GM18499 (cell line): ENCODE results near the gene HNRNPR.
"Not testable (repeated sequence)": the region's sequence is repeated elsewhere in the genome, so short reads cannot be mapped to it uniquely, and the experiment has no call there.

Source experiments
- ATAC-seq: cut with Tn5 transposase; IDR thresholded peaks from one replicate; pipeline ENCODE4 v1.9.1; 2021; ENCODE audit warnings: moderate number of reproducible peaks; ENCODE audit not compliant: insufficient read depth, unreplicated experiment

Gene HNRNPR

DNA sequence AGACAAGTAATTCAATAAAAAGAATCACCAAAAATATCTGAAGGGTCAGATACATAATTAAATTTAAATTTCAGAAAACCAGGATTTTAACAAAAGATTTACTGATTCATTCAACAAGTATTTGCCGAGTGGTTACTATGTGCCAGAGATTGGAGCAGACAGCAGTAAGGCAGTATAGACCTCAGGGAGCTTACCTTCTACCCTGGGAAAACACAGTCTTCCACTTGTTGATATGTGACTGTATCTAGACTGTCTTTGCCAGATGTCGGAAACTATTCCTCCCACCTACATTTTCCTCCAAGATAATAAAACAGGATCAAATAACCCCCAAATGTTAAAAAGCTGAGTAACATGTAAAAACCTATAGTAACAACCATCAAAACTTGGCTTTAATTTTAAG lies 6.2 kb downstream of the HNRNPR start:
- no peak for ATAC-seq

DNA sequence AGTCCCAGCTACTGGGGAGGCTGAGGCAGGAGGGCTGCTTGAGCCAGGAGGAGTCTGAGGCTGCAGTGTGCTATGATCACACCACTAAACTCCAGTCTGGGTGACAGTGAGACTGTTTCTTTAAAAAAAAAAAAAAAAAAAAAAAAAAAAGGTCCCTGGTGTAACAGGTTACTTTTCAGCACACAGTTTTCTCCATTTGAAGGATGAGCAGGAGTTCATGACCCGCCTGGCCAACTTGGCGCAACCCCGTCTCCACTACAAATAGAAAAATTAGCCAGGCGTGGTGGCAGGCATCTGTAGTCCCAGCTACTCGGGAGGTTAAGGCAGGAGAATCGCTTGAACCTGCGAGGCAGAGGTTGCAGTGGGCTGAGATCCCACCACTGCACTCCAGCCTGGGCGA lies 12.4 kb downstream of the HNRNPR start:
- ATAC-seq, result no peak

DNA sequence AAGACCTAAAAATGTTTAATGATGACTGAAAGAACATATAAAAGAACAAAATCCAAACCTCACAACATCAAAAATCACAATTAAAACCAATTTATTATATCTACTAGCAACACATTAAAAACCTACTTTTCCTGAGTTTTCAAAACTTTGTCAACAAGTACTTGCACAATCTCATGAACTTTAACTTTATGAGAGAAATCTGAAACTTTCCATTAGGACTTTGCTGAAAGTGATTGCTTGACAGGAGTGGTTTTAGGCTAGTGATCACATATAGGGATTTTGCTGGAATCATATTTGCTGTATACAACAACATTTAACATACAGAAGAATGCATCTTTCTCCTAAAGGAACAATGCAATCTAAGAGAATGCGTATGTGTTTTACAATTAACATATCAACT lies 13.2 kb downstream of the HNRNPR start:
- ATAC-seq, result no peak

DNA sequence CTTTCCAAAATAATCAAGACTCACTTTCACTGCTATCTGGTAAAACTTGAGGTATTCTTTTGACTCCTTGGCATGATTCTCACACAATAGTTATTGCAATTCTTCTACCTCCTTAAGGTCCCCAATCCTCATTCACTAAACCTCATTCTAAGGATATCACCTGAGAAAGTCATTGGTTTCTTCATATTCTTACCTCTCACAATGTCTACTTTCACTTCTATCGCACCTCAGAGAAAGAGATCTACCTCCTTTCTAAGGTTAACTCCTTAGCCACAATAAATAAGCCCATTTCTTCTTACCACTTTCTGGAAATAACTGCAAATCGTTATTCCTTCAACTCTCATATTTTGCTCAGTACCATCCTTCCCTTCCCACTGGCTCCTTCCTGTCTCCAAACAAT lies 18.7 kb downstream of the HNRNPR start:
- no peak for ATAC-seq

DNA sequence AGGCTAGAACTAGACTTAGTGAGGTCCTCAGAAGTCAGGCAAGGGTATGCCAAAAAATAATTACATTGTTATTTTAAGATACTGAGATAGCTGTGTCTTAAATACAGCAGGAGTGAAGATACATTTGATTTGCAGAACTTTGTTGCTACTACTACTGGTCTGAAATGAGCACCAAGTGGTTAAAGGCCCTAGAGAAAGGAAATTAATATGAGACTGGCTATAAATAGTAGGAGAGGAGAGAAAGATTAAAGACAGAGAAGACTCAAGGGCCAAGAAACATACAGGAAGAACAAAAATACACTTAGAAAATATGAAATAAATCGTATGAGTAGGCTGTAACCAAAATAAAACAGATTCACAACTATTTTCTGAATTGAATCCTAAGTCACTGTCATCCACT lies 21.3 kb downstream of the HNRNPR start:
- no peak for ATAC-seq

DNA sequence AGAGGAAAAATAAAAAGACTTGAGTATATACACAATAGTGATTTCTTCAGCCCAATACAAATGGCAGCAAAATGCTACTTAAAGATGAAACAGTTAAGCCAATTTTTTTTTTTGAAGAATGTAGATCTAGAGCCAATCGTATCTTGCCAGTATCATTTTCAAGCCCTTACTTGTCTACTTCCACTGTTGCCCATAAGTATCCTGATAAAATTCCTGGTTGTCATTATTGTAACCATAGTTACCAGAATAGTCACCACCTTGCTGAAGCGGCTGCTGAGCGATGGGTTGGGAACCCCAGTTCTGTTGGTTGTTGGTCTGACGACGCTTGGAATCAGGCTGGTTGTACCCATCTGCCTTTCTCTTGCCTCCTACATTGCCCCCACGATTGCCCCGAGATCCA lies 33.8 kb downstream of the HNRNPR start:
- ATAC-seq, result not testable (repeated sequence)

DNA sequence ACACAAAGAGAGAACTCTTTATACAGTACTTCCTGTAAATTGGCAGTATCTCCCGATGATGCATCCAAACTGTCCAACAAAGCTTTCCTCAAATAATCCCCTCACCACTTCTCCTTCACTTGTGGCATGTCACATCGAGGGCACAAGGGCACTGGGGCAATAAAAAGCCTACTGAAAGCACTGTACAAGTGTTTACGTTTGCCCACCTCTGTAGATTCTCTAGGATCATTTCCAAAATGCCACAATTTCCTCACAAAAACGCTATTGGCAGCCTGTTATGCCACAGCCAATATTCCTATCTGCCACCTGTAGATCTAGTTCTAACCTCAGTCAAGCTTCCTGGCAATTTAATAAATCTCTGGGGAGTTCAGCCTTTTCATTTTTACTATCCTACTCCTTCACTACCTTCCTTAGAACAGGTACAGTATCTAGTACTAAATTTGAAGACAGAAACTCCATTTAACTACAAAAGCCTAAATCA lies 39.9 kb downstream of the HNRNPR start:
- no peak for ATAC-seq

DNA sequence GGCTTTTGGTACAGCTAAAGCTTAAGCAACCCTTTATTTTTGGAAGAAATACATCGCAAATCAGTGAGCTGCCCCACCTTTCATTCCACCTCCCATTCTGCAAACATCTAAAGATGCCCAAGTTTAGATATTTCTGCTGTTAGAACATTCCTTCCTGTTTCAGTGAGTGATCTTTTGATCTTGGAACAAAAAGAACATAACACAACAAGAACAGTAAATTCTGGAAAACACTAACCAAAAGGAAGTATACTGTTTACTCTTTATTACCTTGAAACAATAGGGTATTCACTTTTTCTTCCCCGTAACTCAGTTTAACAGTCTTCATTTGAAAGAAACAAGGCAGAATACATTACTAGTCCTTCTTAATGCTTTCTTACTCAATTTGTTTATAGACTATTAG lies 40.6 kb downstream of the HNRNPR start:
- ATAC-seq, result no peak

DNA sequence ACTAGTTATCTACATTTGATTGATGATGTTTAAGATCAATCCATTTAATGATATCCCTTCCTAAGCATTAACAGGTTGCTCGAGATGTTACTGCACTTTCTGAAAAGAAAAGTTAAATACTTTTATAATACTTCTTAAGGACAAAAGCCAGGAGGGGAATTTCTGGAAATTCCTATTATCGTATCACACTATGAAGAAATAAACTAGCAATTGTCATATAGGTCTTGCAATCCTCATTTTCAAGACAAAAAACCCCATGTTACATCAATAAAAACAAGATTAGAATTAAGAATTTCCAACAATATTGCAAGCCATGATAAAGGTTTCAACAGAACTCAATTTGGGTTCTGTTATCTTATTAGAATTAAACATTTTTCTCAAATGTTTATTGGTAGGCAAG lies 47.2 kb downstream of the HNRNPR start:
- no peak for ATAC-seq

DNA sequence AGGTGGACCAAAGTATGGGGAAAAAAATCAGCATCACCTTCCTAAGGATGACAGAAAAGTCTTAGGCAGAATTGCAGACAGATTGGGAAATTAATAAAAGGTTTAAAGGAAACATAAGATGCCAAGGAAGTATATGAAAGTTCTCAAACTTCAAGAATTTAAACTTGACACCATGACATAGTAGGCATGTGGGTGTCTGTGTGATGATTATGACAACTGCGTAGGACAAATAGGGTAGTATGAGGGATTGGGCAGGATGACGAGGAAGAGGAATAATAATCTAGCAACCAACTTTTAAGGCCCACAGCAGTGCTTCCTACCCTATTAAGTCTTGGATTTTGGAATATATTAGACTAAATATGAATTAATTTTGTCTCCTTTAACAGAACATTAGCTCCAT lies 52.4 kb downstream of the HNRNPR start:
- no peak for ATAC-seq

DNA sequence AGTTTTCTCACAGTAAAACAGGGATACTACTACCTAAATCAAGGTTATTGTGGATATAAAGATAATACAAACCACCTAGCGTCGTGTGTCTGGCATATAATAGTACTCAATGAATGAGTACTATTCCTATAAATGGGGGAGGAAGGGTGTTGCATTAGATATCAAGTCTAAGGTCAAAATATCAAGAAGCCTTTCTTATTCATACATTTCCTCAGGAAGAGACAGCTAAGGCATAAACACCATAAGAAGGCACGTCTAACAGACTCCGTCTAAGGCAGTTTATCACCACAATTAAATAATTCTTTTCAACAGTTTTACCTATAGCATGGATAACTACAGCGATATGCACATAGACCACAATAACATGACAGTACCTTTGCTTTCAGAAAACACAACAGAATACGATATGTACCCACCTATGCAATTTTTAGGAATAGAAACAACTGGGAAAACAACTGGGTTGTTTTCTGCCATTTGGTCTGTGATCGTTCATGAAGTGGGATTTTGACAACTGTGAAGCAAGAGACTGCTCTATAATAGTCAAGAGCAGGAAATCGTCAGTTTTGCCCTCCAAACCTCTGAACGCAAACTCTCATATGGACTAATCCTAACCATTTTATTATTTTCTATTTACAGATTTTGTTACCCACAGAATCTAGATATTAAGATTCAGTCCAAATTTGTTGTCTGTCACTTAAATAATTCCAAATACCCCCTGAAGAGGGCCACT lies 53.1 kb downstream of the HNRNPR start:
- no peak for ATAC-seq

DNA sequence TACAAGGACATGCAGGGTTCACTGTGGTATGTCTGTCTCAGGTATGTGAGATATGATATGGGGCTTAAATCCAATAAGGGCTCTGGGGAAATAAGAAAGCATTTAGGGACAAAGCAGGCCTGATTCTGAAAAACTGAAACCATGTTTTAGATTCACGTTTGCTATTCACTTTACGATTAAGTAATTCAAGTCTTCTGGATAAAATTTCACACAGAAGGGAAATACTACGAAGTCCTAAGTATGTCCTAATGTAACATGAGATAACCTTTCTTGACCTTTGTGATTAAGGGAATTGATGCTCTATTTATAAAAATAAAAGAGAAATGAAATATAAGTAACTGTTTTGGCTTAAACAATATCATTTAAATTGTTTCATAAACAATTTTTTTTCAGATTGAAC lies 55.4 kb downstream of the HNRNPR start:
- ATAC-seq, result no peak

DNA sequence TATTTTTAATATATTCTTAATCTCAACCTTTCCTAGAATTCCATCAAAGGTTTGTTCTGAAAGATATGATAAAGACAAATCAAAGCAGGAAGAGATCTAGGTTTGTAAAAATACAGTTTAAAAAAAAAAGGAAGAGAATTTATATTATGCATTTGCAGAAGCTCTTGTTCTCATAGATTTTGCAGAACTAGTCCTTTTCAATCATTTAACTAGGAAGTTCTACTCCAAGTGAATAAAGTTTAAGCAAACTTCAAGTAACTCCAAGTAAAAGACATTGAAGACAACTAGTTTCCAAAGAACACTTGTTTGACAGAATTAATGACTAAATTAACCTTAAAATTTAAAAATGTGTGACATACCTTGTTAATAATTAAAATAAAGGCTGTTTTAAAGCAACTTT lies 55.9 kb downstream of the HNRNPR start:
- no peak for ATAC-seq

DNA sequence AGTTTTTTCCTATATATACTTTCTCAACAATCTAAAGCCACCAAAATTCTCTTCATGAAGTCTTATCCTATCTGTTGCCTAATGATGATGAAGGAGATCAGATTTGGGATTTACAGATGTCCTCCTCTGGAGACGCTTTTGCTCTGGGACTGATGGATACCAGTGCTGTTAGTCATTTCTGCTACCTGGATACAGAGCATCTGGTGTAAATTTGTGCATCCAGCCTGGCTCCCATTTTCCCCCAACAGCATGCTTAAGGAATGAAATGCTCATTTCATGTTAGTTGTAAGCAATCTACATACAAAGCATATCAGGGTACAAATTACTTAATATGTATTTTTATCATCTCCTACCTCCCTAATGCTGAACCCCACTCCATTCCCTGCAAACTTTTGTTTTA lies 57.7 kb downstream of the HNRNPR start:
- ATAC-seq, result no peak

DNA sequence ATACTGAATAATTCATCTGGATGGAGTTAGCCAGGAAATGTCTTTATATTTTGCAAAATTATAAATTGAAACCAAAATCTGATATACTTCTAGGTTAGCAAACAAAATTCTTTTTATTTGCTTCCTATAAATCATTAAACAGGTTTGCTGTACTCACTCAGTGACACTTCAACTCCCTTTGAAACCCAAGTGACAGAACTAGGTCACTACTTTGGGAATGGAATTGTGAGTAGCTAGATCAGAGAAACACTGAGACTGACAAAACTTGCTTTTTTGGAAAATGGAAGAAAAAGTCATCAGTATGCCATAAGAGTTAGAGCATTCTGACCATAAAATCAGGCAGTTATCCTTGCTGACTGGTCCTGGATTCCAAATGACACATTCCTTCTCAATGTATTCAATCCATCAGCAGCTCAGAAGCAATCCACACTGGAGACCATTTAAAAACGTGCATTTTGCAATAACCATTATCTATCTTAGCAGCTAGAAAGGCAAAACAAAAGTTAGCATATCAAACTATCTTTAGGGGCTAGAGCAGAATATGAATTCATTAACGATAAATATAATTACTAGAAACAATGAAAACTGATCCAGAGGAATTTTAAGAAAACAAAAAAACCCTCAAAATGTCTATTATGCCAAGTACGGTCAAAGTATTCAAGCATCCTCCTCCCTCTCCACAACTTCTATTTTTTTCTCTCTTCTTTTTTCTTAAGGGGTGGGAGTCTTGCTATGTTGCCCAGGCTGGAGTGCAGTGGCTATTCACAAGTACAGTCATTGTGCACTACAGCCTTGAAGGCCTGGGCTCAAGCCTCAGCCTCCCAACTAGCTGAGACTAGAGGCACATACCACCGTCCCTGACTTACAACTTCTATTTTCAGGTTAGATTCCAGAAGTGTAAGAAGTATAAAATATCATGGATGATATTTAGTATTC lies 60.1 kb downstream of the HNRNPR start:
- no peak for ATAC-seq

DNA sequence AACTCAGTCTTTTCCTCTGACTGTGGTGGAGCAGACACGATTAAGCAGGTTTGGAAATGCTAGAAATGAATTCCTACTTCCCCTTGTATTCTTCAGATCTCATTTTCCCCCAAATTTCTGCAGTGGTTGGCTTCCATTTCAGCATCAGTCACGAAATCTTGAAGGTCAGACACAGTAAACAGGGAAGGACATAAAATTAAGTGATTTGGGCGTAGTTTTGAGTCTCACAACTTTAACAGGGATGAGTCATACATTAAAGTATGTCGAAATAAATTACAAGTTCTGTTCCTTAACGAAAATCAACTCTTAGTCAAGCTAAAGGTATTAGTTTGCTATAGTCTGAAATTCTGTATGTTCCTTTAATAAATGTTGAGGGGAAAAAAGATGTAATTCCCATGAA lies 61.1 kb downstream of the HNRNPR start:
- ATAC-seq, result no peak

DNA sequence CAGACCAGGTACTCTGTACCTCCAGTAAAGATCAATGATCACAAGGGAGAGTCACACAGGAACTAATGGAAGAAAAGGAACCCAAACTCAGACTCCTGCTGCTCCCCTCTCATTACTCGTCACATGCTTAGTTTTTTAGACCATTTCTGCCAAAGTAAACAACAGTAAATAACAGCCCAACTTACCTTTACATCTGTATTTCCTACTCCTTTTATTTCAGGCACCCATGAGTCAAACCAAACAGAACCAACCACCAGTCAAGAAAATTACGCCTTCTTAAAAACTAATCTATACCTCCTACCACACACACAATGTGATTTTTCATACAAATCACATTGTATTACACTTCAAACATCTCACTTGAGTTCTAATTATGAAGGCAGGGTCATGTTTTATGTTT lies 65.4 kb downstream of the HNRNPR start:
- no peak for ATAC-seq

DNA sequence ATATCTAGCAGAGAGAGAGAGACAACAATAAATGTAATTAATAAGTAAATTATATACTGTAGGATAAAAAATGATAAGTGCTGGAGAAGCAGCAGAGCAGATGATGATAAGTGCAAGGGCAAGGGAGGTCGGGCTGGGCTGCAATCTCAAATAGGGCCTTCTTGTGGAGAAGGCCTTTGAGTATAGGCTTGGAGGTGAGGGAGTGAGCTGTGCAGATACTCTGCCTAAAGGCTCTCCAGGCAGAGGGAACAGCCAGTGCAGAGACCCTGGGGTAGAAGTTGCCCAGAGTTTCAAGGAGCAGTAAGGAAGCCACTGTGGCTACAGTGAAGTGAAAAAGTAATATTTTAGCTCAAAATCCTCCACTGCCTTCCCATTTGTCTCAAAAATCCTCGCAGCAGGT lies 67.6 kb downstream of the HNRNPR start:
- no peak for ATAC-seq

DNA sequence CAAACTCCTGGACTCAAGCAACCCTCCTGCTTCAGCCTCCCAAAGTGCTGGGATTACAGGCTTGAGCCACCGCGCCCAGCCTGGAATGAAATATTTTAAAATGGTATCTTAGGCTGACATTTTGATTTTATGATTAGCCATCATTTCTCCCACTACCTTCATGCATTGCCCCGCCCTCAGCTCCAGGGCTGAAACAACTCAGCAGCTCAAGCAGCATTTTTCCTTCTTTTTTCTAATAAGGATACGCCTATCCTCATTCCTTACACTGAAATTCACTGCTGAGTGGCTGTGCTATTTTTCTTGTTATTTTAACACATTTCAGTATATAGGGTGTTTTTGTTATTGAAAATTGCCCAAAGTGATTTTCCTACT lies 70.0 kb downstream of the HNRNPR start:
- no peak for ATAC-seq

DNA sequence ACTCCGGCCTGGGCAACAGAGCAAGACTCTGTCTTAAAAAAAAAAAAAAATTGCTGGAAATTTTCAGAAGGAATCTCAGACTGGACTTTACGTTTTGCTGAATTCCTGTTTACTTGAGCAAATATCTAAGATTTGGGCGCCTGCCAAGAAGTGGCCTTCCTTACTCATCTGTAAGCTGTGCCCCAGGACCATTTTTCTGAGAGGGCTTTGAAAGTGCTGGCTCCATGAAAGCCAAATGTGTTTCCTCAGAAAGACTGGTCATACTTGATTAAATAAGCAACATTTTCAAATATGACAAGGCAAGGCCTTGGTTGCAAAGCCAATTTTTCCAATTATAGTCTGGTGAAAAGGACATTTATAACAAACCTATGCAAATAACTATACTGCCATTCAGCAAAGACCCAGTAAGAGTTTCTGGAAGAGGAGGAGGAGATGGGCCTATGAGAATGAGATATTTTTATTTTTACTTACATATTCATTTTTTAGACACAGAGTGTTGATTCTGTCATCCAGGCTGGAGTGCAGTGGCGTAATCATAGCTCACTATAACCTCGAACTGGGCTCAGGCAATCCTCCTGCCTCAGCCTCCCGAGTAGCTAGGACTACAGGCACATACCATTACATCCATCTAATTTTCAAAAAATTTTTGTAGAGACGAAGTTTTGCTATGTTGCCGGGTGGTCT lies 70.5 kb downstream of the HNRNPR start:
- ATAC-seq, result no peak

DNA sequence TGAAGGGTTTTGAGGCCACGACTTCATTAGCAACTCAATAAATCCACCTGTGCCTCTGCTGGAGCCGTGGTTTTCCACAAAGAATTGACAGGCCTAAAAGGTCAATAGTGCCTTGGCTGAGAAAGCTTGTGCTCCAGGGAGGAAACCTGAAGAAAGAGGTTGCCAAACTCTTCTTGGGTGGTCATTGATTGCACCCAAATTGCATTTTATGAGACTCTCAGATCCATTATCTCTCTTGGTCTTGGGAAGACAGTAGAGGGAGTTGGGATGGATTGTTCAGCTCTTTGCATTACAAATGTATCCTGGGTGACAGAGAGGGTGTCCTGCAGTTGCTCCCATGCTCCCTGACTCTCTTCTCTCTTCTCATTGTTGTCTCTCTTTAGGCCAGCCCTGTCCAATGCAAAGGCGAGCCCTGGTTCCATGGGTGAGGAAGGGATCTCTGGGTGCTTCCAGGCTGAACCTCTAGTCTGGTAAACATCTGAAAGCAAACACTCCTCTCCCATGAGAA lies 80.7 kb downstream of the HNRNPR start:
- ATAC-seq, result no peak
